Neutrophil (primary cell): Measurements from ENCODE around the gene ANKRD11.
"Not testable (repeated sequence)": the region's sequence is repeated elsewhere in the genome, so short reads cannot be mapped to it uniquely, and the experiment has no call there.

Experiments
- H3K27ac ChIP-seq: fragments of 200-600 bp; sonication (generic); 2 replicates; pipeline ENCODE4 v1.5.1; 2016; ENCODE audit warnings: mild to moderate bottlenecking, moderate library complexity
- H3K27me3 ChIP-seq: fragments of 200-600 bp; sonication (generic); 2 replicates; pipeline ENCODE4 v1.6.0; 2016; ENCODE audit warnings: mild to moderate bottlenecking
- H3K36me3 ChIP-seq: fragments of 200-600 bp; sonication (generic); 2 replicates; pipeline ENCODE4 v1.5.1; 2017
- H3K4me1 ChIP-seq, 2 experiments: fragments of 200-600 bp in 1 of 2; sonication (generic) in 1 of 2; 1 replicate in 1 of 2; 2 replicates in 1 of 2; pipeline versions ENCODE4 v1.5.1 to v1.6.1; 2013 to 2016; ENCODE audit warnings: low read depth in 1 of 2, low read length in 1 of 2, mild to moderate bottlenecking in 1 of 2, moderate library complexity in 1 of 2; ENCODE audit not compliant: control insufficient read depth in 1 of 2, insufficient read depth in 1 of 2
- H3K4me3 ChIP-seq, 2 experiments: fragments of 200-600 bp in 1 of 2; sonication (generic) in 1 of 2; 1 replicate in 1 of 2; 2 replicates in 1 of 2; pipeline ENCODE4 v1.5.1; 2013 to 2016; ENCODE audit warnings: low read depth in 1 of 2, low read length in 1 of 2, mild to moderate bottlenecking in 1 of 2, moderate library complexity in 1 of 2
- H3K9me3 ChIP-seq: fragments of 200-600 bp; sonication (generic); 2 replicates; pipeline ENCODE4 v1.5.1; 2016
- CTCF ChIP-seq: fragments of 200-600 bp; sonication (generic); IDR thresholded peaks from 2 replicates; pipeline ENCODE4 v1.5.1; 2016; ENCODE audit warnings: antibody characterized with exemption

ANKRD11 gene

GRCh38 chr16:89393738-89394406 lies 96.5 kb downstream of the ANKRD11 start:
- H3K27ac ChIP-seq, result peak overlapping the region; percentile 70
- peaks cover 35 to 42% of the 10 kb centered on the region in 2 experiments for H3K4me1 ChIP-seq
- no peaks in the 10 kb centered on the region for H3K27me3 ChIP-seq
- H3K9me3 ChIP-seq, result no peaks in the 10 kb centered on the region
- no peak for TF ChIP-seq CTCF
- H3K4me3 ChIP-seq, result no peak overlapping the region
- no peaks in the 10 kb centered on the region for H3K36me3 ChIP-seq

- no peaks in the 10 kb centered on the region for H3K27me3 ChIP-seq
- H3K36me3 ChIP-seq, result no peaks in the 10 kb centered on the region
- H3K27ac ChIP-seq, result peak overlapping the region; percentile 70
- H3K9me3 ChIP-seq, result no peaks in the 10 kb centered on the region
- H3K4me3 ChIP-seq, result peak overlapping the region in 1 of 2 experiments; percentile 17
- no peak for TF ChIP-seq CTCF
- H3K4me1 ChIP-seq, result peaks cover 38 to 43% of the 10 kb centered on the region in 2 experiments
These were observed 97.3 kb downstream of the ANKRD11 start for GRCh38 chr16:89392881-89393737.

GRCh38 chr16:89390224-89390583 lies 100.2 kb downstream of the ANKRD11 start:
- not testable (repeated sequence) for H3K27ac ChIP-seq, H3K4me3 ChIP-seq, H3K9me3 ChIP-seq, H3K27me3 ChIP-seq, H3K36me3 ChIP-seq
- H3K4me1 ChIP-seq, result peaks cover 37 to 41% of the 10 kb centered on the region in 2 experiments

- H3K36me3 ChIP-seq, H3K9me3 ChIP-seq, H3K4me3 ChIP-seq, H3K27ac ChIP-seq, H3K27me3 ChIP-seq: not testable (repeated sequence)
- H3K4me1 ChIP-seq, result peaks cover 33 to 36% of the 10 kb centered on the region in 2 experiments
These were observed 100.7 kb downstream of the ANKRD11 start for GRCh38 chr16:89389504-89390223.

GRCh38 chr16:89388536-89388935 lies 101.8 kb downstream of the ANKRD11 start:
- H3K9me3 ChIP-seq, result no peaks in the 10 kb centered on the region
- no peaks in the 10 kb centered on the region for H3K27me3 ChIP-seq
- H3K4me3 ChIP-seq, result no peak overlapping the region
- no peak for TF ChIP-seq CTCF
- no peaks in the 10 kb centered on the region for H3K36me3 ChIP-seq
- peaks cover 24 to 30% of the 10 kb centered on the region in 2 experiments for H3K4me1 ChIP-seq
- H3K27ac ChIP-seq, result no peak overlapping the region

GRCh38 chr16:89386306-89387185 lies 103.8 kb downstream of the ANKRD11 start:
- Histone ChIP-seq H3K4me3 (no peak overlapping the region), H3K4me1 (peaks cover 21 to 24% of the 10 kb centered on the region in 2 experiments), H3K9me3 (no peaks in the 10 kb centered on the region), H3K36me3 (no peaks in the 10 kb centered on the region), H3K27me3 (no peaks in the 10 kb centered on the region), H3K27ac (peak overlapping the region; percentile 20)
- no peak for TF ChIP-seq CTCF
